ENCODE data around the gene GSTCD. TPM values are rescaled to one million over a fixed set of nuclear protein-coding genes. Genes with fewer than 3 reads are reported as not detected.

Gene GSTCD
- total and polyA plus RNA-seq, 2 experiments from 2014 or later: 11.3 to 39.1 TPM

DNA sequence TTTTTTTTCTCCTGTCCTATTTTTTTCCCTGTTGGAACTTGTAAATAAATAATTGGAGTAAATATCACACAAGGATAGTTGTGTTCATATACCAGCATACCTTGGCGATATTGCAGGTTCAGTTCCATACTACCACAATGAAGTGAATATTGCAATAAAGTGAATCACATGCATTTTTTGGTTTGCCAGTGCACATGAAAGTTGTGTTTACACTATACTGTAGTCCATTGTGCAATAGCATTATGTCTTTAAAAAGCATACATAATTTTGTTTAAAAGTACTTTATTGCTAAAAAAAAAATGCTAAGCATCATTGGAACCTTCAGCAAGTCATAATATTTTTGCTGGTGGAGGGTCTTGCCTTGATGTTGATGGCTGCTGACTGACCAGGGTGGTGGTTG lies 88.6 kb downstream of the GSTCD start:
- H3K4me3 ChIP-seq: no peak overlapping the region
- H3F3A ChIP-seq (replicated peaks; ENCODE audit: low read depth): no peaks in the 10 kb centered on the region
- no peaks in the 10 kb centered on the region for H3K36me3 ChIP-seq (ENCODE audit: insufficient read depth)
- H3K4me1 ChIP-seq (ENCODE audit: insufficient read depth): no peaks in the 10 kb centered on the region
- no peak for DNase-seq (ENCODE audit: low spot score)
- H4K20me1 ChIP-seq (replicated peaks; ENCODE audit: insufficient read depth): no peaks in the 10 kb centered on the region
- no peaks in the 10 kb centered on the region for H3K27me3 ChIP-seq (ENCODE audit: insufficient read depth)
- ATAC-seq: no peak
- TF ChIP-seq NANOG (IDR thresholded peaks at IDR 0.05; ENCODE audit: borderline replicate concordance): no peak
- no peak for TF ChIP-seq JUNB (IDR thresholded peaks at IDR 0.05; ENCODE audit: unreplicated experiment)
- TF ChIP-seq CREB1 (CRISPR knock-in tag; IDR thresholded peaks at IDR 0.05; ENCODE audit: low read depth): no peak
- no peak for TF ChIP-seq POLR2AphosphoS5 (IDR thresholded peaks at IDR 0.05; ENCODE audit: low read depth)
- TF ChIP-seq ZNF462 (CRISPR knock-in tag; IDR thresholded peaks at IDR 0.05): no peak
- no peak for TF ChIP-seq ETS1 (IDR thresholded peaks at IDR 0.05)
- TF ChIP-seq, protein P1, sequence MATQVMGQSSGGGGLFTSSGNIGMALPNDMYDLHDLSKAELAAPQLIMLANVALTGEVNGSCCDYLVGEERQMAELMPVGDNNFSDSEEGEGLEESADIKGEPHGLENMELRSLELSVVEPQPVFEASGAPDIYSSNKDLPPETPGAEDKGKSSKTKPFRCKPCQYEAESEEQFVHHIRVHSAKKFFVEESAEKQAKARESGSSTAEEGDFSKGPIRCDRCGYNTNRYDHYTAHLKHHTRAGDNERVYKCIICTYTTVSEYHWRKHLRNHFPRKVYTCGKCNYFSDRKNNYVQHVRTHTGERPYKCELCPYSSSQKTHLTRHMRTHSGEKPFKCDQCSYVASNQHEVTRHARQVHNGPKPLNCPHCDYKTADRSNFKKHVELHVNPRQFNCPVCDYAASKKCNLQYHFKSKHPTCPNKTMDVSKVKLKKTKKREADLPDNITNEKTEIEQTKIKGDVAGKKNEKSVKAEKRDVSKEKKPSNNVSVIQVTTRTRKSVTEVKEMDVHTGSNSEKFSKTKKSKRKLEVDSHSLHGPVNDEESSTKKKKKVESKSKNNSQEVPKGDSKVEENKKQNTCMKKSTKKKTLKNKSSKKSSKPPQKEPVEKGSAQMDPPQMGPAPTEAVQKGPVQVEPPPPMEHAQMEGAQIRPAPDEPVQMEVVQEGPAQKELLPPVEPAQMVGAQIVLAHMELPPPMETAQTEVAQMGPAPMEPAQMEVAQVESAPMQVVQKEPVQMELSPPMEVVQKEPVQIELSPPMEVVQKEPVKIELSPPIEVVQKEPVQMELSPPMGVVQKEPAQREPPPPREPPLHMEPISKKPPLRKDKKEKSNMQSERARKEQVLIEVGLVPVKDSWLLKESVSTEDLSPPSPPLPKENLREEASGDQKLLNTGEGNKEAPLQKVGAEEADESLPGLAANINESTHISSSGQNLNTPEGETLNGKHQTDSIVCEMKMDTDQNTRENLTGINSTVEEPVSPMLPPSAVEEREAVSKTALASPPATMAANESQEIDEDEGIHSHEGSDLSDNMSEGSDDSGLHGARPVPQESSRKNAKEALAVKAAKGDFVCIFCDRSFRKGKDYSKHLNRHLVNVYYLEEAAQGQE (IDR thresholded peaks at IDR 0.05; ENCODE audit: unreplicated experiment): no peak
- no peak for TF ChIP-seq EZH2 (IDR thresholded peaks at IDR 0.05; ENCODE audit: low read depth, unreplicated experiment)
- Mint-ChIP-seq H3K36me3 (ENCODE audit: low read depth) (peaks cover 10% of the 10 kb centered on the region; the same call in 1 of the 3 replicates), H3K27me3 (ENCODE audit: insufficient read depth, low read depth, poor library complexity) (peaks cover 1% of the 10 kb centered on the region), H3K27ac (no peak overlapping the region), H3K4me1 (peaks cover 3% of the 10 kb centered on the region; the same call in 2 of the 3 replicates), H3K4me3 (no peak overlapping the region), H3K9me3 (no peaks in the 10 kb centered on the region; the same call in 2 of the 3 replicates)
- no peaks in the 10 kb centered on the region; the same call in 1 of the 2 replicates for H3K79me2 ChIP-seq (replicated peaks; ENCODE audit: insufficient read depth)
- H3K27ac ChIP-seq (ENCODE audit: low read depth): no peak overlapping the region
- H2AFZ ChIP-seq: no peak overlapping the region
- no peak overlapping the region for H3K4me2 ChIP-seq
- H3K9me2 ChIP-seq (ENCODE audit: insufficient read depth): 0 out of 2 replicates have a peak, but pooled peaks cover 6% of the 10 kb centered on the region

All from GM23338 (cell line).